H54 (cell line): ENCODE measurements around the gene BRD1.
"Not testable (repeated sequence)": the region's sequence is repeated elsewhere in the genome, so short reads cannot be mapped to it uniquely, and the experiment has no call there.

ENCODE experiments used
- DNase-seq: peaks from one replicate; pipeline ENCODE4 v3.0.0; 2011; ENCODE audit warnings: low spot score, mixed read lengths; ENCODE audit not compliant: insufficient read length
- FAIRE-seq: peaks from 3 replicates; lab custom pipeline; 2011; peaks lifted over from hg19 to GRCh38; lab: Jason Lieb, UNC
- POLR2A ChIP-seq: IDR thresholded peaks from 2 replicates; pipeline ENCODE4 v1.6.1; 2011; ENCODE audit warnings: low read depth, mild to moderate bottlenecking, low read length

Gene BRD1

DNA sequence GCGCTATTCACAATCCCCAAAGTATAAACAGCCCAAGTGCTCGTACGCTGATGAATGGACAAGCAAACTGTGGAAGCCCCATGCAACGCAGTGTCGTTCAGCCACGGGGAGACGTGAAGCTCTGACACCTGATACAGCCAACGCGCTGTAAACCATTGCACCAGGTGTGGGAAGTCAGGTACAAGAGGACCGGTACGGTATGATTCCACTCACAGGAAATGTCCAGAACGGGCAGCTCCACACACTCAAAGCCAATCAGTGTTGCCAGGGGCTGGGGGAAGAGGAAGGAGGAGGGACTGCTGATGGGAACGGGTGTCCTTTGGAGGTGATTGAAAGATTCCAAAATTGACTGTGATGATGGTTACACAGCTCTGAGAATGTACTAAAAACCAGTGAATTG lies 64.5 kb downstream of the BRD1 start:
- DNase-seq: no peak
- TF ChIP-seq POLR2A: no peak
- FAIRE-seq: no peak

DNA sequence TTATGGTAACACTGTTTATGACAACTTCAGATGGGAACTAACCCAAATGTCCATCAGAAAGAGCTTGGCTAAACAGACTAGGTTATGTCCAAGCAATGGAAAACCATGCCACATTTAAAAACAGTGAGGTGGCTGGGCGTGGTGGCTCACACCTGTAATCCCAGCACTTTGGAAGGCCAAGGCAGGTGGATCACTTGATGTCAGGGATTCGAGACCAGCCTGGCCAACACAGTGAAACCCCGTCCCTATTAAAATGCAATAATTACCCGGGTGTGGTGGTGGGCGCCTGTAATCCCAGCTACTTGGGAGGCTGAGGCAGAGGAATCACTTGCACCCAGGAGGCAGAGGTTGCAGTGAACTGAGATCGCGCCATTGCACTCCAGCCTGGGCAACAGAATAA lies 65.1 kb downstream of the BRD1 start:
- not testable (repeated sequence) for DNase-seq, FAIRE-seq

DNA sequence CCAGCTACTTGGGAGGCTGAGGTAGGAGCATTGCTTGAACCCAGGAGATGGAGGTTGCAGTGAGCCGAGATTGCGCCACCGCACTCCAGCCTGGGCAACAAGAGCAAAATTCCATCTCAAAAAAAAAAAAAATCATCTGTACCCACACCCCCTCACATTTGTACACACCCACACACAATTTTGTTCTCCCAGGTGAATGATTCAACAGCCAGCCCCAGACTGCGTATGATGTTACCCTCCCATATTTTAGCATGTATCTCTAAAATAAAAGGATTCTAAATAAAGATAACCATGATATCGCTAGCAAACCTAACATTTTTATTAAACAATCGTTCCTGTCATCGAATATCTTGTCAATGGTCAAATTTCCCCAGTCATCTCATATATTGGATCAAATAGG lies 65.8 kb downstream of the BRD1 start:
- DNase-seq (no peak), FAIRE-seq (no peak)
- no peak for TF ChIP-seq POLR2A

DNA sequence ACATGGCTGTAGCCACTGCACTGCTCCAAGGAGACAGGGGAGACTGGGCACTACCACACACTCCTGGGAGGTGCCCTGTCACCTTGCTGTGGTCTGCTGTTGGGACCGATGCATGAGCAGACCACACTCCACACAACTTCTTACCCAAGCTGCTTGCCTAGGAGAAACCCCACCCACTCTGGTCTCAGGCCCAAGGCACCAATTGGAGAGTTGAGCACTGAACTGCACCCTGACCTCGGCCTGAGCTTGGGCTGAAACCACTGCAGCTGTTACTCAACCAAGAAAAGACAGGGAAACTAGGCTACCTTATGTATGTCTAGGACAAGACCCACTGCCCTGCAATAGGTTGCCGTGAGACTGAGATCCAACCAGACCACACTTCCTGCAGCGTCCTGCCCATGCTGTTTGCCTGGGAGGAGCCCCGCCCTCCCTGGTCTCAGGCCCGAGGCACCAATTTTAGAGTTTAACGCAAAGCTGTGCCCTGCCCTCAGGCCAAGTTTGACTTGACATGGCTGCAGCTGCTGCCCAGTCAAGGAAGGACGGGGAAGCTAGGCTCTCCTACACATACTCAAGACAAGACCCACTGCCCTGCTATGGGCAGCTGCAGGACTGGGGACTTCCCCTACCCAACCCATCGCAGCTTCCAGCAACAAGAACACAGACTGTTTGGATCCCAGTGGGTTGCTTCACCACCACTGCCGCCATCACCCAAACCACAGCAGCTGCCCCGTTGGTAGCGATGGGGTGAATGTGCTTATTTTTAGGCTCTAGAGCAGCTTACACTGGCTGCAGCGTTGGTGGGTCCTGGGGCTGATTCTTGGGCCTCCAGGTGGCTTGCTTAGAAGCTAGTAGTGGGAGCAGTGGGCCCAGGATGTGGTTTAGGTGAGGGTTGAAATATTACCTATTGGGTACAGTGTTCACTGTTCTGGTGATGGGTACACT lies 66.8 kb downstream of the BRD1 start:
- no peak for TF ChIP-seq POLR2A
- FAIRE-seq: no peak
- DNase-seq: no peak

DNA sequence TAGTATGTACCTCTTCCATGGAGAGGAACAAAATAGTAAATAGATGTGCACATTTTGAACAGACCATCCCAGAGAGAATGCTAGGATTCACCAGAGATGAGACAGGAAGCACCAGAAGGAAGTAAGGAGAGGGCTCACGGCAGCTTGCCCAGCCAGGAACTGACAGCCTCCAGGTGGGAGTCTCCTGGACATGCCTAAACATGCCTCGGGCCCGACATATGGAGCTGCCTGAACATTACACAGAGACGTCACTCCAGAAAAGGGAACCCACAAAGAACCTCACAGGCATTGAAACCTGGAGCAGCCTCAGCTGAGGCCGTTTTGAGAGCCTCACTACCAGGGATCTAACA lies 67.4 kb downstream of the BRD1 start:
- DNase-seq (no peak), FAIRE-seq (no peak)
- TF ChIP-seq POLR2A: no peak

DNA sequence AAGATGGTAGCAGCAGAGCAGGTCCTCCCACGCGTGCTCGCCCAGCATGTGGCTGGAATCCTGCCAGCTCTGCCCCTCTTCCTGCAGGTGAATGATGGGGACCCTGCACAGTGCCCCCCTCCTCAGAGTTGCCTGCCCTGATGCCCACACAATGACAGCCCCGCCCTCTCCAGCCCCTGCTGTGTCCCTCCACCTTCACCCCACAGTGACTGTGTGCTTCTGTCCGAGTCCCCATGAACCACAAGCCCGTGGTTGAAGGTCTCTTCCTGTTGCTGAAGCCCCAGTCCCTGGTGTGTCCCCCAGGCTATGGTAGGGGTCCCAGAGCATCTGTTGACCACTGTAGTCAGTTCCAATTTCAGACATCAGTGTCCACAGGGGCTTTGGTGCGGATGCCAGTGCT lies 71.0 kb downstream of the BRD1 start:
- no peak for TF ChIP-seq POLR2A
- no peak for DNase-seq
- no peak for FAIRE-seq

DNA sequence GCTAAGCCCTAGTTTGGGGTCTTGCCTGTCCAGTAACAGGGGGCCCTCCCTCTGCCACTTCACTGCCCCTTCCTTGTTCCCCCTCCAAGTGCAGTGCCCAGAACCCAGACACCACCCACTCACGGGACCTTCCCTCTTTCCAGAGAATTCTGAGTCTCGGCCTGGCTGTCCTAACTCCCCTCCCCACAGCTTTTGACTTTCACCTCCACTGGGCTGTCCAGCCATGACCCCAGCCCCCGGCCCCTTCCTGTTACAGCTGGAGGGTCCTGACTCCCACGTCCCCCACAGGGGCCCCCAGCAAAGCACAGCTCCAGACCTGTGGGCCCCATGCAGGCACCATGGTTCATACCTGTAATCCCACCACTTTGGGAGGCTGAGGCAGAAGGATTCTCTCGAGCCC lies 71.5 kb downstream of the BRD1 start:
- DNase-seq (no peak), FAIRE-seq (no peak)
- no peak for TF ChIP-seq POLR2A

DNA sequence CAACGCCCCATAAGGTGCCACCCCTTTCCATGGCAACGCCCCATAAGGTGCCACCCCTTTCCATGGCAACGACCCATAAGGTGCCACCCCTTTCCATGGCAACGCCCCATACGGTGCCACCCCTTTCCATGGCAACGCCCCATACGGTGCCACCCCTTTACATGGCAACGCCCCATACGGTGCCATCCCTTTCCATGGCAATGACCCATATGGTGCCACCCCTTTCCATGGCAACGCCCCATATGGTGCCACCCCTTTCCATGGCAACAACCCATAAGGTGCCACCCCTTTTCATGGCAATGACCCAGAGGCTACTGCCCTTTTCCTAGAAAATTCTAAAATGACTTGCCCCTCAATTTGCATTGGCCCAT lies 72.1 kb downstream of the BRD1 start:
- TF ChIP-seq POLR2A: no peak
- DNase-seq (no peak), FAIRE-seq (no peak)

DNA sequence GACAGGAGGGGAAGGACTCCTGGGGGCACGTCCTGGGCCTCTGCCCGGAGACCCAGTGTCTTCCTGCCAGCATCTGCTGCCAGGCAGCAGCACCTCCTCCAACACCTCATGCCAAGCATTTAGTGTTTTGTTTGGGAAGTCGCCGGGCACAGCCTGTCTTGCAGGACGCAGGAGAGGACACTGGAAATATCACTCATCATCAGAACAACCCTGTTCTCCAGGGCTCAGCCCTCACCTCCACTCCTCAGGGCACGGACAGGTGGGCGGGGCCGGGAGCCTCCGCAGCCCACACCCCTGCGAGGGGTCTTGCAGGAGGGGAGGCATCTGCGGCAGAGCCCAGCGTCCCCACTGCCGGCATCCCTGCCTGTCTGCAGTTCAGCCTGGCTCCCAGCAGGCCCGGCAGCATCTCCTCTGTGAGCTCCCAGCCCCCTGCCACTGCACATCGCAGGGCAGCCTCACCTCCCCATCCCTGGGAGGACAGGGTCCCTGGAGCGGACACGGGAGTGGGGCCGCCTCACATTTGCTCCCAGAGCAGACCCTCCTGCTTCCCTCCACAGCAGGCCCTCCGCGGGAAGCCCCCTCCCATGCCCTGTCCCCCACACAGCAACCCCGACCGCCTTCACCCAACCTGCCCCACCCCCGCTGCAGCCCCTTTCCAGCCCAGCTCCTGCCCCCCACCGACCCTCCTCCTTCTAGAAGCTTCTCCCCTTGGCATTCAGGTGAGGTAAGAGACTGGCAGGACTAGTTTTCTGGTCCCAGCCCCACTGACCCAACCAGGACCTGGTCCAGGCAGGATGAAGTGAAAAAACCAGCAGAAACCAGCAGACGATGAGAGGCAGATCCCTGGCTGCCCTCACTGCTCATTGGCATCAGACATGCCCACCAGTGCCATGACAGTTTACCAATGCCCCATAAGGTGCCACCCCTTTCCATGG lies 72.7 kb downstream of the BRD1 start:
- FAIRE-seq (no peak), DNase-seq (no peak)
- TF ChIP-seq POLR2A: no peak

DNA sequence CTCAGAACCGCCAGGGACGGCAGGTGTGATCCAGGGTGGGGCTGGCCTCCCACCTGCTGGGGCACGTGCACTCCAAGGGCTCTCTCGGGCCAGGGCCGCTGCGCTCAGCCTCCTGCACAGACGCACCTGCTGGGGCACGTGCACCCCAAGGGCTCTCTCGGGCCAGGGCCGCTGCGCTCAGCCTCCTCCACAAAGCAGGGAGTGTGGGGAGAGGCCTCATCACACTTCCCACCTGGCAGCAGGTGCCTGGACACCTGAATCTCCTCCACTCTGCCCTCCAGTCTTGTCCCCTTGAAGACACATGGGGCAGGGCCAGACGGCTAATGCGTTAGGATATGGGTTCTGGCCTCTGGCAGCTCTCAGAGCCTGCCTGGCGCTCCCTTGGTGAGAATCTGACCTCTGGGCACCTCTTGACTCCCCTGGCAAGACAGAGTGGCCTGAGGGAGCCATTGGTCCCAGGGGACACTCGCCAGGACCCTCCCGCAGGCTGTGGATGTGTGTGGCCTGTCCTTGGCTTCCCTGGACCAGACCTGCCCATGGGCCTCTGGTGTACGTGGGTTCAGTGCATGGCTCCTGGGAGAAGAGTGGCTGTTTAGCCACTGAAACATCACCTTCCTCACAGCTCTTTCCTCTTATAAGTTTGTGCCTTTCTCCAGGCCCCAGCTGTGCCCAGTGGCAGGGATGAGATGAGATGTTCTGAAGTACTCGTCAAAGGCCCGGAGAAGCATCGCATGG lies 73.5 kb downstream of the BRD1 start:
- FAIRE-seq: no peak
- no peak for TF ChIP-seq POLR2A
- DNase-seq: no peak

DNA sequence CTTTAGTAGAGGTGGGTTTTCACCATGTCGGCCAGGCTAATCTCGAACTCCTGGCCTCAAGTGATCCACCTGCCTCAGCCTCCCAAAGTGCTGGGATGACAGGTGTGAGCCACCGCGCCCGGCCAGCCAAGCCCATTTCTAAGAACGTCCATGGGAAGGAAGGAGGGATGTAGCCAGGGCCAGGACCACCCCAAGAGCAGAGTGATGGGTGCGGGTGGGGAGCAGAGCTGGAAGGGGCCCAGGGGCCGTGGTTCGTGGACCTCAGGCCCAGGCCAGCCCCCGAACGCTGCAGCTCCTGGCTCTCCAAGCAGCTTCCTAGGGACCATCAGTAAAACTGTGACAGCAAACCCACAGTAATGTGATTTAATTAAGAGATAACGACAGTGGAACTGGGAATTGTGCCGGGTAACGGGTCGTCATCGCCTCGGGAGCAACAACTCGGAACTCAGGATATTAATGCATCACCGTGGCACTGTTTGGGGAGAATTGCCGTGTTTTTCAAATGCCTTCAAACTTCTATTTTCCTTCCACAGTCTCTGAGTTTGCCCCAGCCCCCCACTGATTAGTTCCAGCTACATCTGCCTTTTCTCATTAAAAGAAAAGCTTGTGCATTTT lies 74.3 kb downstream of the BRD1 start:
- TF ChIP-seq POLR2A: no peak
- FAIRE-seq (no peak), DNase-seq (no peak)

DNA sequence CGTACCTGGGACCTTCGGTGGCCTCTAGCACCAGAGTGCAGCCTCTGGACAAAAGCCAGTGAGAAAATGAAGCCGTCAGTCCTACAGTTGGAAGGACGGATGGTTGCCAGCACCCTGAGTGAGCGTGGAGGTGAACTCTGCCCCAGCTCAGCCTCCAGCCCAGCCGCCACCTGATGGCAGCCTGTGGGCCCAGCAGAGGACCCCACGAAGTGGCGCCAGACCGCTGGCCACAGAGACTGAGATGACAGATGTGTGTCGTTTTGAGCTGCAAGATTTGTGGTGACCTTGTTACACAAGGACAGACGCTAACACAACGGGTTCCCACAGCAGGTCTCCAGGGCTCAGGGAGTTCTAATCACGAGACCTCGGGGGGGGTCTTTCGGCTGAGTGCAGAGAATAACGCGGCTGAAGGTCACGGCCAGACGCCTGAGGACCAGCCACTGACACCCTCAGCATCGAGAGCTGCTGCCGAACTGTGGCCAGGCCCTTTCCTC lies 75.0 kb downstream of the BRD1 start:
- no peak for TF ChIP-seq POLR2A
- DNase-seq (no peak), FAIRE-seq (no peak)

DNA sequence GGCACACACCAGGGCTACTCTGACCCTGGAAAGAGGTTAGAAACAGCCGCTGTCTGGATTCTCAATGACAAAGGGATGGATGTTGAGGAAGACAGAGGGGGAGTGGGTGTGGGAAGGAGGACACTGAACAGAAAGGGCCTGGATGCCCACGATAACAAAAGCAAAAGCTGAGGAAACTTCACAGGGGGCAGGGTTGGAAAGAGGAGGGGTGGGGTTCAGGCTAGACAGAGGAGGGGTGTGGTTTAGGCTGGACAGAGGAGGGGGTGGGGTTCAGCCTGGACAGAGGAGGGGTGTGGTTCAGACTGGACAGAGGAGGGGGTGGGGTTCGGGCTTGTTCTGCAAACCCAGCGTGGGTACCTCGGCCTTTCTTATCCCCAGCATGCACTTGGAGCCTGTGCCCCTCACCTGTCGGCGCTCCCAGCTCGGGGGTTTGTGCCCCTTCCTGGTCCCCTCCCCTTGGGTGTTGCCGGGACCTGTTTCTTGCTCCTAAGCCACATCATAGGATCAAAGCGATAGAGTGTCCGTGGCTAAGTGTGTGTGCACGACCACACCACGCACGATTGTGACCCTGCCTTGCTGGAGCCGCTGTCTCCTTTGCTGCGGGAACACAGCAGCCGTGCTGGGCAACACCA lies 75.6 kb downstream of the BRD1 start:
- DNase-seq (no peak), FAIRE-seq (no peak)
- TF ChIP-seq POLR2A: no peak
